ENCODE measurements around the gene ELF1.

- TF ChIP-seq CTCF (IDR thresholded peaks at IDR 0.05; ENCODE audit: insufficient read depth, low read length, poor library complexity, severe bottlenecking) (no peak), EZH2phosphoT487 (conservative IDR thresholded peaks at IDR 0.05; ENCODE audit: low read length) (no peak)
Measured at GRCh38 chr13:40979232-40979631, 39.9 kb downstream of the ELF1 start.

Measured in SU-DHL-6 (cell line).